Activated T-cell treated with anti-CD3 and anti-CD28 coated beads, Interleukin-2, amount 50 U/mL, for 48 hours (primary cell): ENCODE results near the gene IQCF2.
"Not testable (repeated sequence)": the region's sequence is repeated elsewhere in the genome, so short reads cannot be mapped to it uniquely, and the experiment has no call there.

Experiments
- DNase-seq, 2 experiments: peaks; one replicate each; pipeline ENCODE4 v3.0.0-alpha.2; 2020

IQCF2 gene

DNA sequence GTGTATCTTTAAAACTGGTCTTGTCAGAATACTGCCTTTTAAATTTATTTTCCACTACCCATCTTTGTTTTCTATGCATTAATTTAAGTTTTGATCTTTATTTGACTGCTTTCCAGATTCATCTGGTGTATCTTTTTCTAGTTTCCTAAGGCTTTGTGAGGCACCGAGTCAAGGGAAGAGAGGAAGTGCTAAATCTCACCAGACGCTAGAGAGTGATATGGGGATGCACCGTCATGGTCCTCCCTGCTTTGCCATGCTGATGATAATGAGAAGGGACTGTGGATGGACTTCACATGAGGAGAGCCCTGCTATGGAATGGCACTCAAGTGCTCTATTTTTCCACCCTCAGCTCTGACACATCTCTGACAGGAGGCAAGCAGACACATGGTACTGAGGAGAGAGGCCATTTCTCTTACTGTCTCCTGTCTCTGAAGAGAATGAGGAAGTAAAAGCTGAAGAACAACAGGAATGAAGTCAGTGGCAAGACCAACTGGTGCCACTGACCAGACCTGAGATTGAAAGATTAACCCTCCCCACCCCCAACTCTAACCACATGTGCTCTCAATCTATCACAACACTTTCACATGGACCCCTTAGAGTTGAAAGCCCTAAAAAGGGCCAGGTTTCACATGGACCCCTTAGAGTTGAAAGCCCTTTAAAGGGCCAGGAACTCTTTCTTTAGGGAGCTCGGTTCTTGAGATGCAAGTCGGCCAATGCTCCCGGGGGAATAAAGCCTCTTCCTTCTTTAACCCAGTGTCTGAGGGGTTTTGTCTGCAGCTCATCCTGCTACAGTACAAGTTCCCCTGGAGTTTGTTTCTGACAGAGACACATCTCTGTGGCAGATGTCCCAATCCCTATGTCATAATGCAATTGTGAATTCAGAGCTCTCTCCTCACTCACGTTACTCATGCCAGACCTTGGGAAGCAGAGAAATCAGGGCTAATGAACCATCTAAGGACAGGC lies at the start of gene IQCF2:
Gene IQCF2 (plus strand): TSS at position 913 of the 963 bp plus-strand sequence. CDS start 52 bp downstream, outside the sequence.
- no peak for DNase-seq

DNA sequence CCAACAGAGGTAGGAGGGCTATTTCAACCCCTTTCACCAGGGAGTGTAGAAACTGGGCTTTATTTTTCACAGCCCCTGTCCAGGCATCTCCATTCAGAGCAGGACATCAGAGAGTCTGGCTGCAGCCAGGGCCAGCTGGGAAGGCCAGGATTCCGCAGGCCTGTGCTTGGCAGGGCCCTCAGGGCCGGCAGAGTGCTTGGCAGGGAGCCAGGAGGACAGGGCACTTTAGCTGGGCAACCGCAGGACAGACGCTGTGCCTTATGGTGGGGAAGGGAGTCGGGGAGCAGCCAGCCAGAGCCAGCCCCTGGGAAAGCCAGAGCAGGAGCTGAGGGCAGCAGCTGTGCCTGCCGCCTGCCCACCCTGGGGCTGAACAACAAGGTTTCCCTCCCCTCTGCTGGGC lies 47.9 kb upstream of the IQCF2 start:
- no peak for DNase-seq

DNA sequence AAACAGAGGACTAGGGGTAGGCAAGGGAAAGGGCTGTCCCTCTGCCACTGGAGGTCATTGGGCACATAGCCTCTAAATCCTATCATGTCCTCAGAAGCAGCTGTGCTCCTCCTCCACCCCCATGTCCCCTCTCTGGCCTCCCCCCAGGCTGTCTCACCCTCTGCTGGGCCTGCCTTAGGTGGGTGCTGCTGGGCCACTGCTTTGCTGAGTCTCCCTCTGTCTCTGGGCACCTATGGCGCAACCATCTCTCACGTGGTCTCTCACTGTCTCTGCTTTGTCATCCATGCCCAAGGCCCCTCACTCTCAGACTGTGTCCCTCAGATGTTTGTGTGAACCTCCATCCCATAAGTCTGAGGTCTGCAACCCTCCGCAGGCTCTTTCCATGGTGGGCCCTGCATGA lies 47.4 kb upstream of the IQCF2 start:
- no peak for DNase-seq

DNA sequence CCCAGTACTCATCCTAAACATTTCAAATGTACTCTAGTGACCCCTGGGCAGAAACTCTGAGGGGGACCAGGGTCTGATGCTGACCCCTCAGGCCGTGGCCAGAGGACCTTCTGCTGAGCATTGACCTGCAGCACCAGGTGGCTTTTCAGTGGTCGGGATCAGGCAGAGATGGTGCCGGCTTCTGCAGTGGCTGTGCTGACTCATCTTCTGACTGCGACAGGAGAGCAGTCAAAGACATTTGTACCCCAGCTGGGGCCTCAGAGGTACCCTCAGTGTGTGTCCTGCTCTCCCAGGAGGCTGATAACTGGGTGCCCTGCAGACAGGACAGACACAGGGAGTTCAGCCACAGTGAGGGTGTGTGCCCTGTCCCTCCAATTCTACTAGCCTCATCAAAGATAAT lies 45.8 kb upstream of the IQCF2 start:
- DNase-seq, result no peak

DNA sequence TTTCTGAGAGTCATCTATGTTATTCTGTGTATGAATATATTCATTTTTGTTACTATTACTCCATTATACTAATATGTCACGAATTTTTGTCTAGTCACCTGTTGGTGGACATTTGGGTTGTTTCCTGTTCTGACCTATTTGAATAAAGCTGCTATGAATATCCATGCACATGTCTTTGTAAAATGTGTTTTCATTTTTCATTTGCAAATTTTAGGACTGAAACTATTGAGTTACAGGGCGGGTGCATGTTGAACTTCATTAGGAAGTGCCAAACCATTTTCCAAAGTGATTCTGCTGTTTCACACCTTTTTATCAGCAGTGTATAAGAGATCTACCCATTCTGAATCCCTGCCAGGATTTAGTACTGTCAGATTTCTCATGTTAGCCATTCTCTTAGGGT lies 44.7 kb upstream of the IQCF2 start:
- DNase-seq, result no peak

DNA sequence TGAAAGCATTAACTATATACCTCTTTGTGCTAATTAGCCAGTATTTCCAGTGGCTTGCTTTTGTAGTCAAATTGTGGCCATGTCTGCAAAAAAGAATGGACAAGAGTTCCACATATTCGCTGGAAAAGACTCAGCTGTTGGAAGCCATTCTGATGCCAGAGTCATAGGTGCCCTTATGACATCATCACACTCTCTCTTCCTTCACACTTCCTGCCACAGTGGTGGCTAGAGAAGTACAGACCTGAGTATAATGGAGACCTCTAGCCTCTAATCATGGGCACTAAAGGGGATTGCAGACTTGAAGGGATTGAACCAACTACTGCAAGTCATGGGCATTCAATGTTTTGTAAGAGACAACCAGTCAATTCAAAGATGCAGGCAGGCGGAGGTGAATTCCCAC lies 44.0 kb upstream of the IQCF2 start:
- DNase-seq, result no peak

DNA sequence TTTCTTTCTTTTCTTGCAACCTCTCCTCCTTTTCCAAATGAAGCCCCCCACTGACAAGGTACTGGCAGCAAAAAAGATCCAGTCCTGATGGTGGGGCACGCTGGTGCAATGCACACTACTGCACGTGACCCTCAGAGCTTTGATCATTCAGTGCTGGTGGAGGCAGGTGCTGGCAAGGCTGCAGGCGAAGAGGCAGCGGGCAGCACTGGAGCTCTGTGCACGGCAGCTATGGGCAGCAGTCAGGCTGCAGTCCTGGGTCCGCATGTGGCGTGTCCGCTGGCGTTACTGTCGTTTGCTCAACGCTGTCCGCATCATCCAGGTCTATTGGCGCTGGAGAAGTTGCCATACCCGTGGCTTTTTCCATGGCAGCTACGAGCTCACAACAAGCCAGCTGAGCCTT lies 42.3 kb upstream of the IQCF2 start:
- no peak for DNase-seq

DNA sequence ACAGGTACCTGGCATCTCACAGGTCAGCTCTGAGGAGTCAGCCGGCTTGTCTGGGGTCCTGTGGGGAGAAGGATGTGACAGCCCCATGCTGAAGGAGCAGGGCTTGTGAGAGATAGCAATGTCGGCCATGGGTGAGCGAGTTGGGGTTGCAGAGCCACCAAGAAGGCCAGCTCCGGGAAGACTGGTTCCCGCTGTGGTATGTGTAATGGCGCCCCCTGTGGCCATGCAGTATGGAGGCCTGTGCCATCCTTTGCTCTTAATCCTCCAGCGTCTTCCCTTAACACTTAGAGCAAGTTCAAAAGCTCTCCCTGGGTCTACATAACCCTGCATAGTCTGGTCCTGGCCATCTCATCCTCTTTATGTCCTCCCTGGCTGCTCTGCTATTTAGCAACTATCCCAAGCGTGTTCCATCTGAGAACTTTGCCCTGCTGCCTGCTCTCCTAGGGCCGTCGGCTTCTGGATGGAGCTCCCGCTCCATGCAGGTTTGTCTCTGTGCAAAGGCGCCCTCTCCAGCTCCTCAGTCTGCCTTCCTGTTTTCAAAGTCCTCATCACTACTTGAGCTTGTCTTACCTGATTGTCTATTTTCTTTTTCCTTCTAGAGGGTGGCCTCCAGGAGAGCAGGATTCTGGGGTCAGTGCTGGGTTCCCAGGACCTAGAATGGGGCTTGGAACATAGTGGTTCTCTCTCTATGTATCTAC lies 41.6 kb upstream of the IQCF2 start:
- peak; percentile 36 to 52 for DNase-seq

DNA sequence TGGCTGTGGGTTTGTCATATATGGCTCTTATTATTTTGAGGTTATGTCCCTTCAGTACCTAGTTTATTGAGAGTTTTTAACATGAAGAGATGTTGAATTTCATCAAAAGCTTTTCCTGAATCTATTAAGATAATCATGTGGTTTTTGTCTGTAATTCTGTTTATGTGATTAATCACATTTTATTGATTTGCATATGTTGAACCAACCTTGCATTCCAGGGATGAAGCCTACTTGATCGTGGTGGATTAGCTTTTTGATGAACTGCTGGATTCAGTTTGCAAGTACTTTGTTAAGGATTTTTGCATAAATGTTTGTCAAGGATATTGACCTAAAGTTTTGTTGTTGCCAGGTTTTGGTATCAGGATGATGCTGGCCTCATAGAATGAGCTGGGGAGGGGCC lies 33.1 kb upstream of the IQCF2 start:
- no peak for DNase-seq

DNA sequence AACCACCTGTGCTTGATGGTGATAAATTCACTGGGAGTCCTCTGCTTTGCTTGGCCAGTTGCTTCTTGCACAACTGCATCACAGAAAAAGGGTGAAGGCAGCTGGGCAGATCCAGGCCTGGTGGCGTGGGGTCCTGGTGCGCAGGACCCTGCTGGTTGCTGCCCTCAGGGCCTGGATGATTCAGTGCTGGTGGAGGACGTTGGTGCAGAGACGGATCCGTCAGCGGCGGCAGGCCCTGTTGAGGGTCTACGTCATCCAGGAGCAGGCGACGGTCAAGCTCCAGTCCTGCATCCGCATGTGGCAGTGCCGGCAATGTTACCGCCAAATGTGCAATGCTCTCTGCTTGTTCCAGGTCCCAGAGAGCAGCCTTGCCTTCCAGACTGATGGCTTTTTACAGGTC lies 31.1 kb upstream of the IQCF2 start:
- no peak for DNase-seq

DNA sequence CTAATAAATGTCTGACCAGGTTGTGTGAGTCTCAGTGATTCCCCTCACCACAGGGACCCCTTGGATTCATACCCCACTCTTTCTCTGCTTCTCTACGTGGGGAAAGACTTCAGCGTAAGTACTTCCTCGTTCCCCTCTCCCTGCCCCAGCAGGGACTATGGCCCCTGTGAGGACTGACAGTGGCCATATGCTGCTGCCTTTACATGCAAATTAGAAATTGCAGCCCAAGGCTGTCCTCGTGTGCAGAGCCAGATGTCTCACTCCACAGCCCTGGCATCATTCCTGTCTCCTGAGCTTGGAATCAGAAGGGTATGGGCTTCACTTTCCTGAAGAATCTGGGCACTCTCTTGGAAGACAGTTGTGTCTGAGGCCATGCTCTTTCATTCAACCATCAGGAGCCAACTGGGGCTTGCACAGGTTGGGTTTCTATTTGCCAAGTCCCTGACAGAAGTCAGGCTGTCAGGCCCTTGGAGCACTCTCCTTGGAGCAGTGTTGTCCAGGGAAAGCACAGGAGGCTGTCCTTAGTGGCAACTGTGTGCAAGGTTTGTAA lies 30.5 kb upstream of the IQCF2 start:
- no peak for DNase-seq

DNA sequence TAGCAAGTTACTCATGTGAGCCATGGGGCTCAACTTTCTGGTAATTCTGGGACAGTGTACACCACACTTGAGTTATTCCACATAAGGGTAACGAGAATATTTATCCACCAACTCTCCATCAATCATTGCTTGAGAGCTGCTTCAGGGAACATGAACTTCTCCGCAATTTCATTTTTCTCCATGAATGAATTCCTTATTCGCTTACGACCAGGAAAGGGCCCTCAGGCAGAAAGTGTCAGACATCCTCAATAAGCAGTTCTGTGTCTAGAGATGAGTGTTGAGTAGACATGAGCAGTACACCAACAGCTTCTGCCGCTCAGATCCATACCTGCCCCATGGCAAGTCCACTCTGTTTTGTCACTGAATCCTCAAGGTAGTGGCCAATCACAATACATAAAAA lies 24.8 kb upstream of the IQCF2 start:
- DNase-seq, result no peak

DNA sequence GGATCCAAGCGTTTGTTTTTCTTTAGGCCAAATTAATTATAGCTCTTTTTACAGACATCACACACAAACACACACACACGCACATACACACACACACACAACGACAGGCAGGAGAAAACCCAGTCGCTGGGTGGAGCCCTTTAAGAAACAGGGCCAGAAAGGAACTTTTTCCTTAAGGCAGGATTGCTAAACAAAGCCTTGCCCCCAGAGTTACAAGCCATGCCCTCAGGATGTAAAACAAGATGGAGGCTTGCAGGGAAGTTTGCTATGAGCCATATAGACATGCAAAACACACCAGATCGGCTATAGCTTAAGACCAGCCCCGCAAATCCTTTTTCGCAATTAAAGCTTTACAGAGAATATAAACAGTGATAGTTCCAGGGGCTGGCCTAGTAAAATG lies 16.3 kb upstream of the IQCF2 start:
- no peak for DNase-seq

DNA sequence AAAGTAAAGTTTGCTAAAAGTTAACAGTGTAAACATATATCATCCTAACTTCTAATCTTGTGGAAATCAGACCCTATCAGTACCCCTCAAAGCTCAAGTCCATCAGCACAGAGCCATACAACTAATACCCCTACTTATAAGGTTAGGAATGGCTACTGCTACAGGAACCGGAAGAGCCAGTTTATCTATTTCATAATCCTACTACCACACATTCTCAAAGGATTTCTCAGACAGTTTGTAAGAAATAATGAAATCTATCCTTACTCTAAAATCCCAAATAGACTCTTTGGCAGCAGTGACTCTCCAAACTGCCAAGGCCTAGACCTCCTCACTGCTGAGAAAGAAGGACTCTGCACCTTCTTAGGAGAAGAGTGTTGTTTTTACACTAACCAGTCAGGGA lies 6.0 kb upstream of the IQCF2 start:
- DNase-seq, result not testable (repeated sequence)

DNA sequence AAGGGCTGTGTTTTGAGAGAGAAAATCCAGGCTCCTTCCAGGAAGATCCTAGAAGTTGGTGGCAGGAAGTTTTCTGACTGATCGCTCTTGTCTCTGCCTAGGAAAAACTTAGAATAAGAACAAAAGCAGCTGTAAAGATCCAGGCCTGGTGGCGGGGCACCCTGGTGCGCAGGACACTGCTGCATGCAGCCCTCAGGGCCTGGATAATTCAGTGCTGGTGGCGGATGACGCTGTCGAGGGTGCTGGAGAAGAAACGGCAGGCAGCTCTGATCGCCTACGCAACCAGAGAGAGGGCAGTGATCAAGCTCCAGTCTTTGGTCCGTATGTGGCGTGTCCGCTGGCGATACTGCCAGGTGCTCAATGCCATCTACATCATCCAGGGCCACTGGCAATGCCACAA lies 1.5 kb downstream of the IQCF2 start:
- no peak for DNase-seq

DNA sequence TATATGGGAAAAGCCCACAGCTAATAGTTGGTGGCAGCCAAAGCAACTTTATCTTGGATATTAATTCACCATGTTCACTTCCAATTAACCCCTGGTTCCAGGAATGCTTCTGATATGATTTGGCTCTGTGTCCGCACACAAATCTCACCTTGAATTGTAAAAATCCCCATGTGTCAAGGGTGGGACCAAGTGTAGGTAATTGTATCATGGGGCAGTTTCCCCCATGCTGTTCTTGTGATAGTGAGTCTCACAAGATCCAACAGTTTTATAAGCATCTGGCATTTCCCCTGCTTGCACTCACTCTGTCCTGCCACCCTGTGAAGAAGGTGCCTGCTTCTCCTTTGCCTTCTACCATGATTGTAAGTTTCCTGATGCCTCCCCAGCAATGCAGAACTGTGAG lies 7.5 kb downstream of the IQCF2 start:
- not testable (repeated sequence) for DNase-seq

DNA sequence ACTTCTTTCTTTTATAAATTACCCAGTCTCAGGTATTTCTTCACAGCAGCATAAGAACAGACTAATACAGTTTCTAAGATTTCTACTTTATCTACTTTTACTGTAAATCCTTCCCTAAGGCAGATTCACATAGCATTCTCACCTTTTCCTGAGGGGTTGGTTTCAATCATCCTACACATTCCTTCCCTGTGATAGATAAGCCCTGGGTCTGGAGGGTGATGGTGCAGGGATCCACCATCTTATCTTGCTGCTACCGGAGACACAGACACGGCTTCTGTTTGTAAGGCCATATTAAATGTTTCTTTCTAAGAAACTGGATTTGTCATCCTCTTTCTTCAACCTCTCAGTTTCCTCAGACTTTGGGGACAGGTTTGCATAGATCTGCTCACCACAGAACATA lies 7.9 kb downstream of the IQCF2 start:
- DNase-seq, result no peak

DNA sequence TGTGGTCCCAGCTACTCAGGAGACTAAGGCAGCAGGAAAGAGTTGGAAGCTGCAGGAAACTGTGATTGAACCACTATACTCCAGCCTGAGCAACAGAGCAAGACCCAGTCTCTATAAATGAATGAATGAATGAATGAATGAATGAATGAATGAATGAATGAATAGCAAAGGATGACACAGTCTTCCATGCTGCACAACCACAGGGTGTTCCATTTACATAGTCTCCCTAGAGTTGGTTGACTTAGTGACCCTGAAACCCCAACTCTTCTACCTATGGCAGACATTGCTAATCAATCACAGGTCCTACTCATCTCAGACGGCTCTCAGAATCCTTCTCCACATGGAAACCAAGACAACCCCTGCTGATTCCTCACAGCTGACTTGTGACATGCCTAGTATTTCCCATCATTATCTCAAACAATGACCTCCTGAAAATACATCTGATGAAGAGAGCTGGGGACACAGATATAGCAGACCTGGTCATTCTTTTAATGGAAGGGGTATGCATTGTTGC lies 11.9 kb downstream of the IQCF2 start:
- no peak for DNase-seq

DNA sequence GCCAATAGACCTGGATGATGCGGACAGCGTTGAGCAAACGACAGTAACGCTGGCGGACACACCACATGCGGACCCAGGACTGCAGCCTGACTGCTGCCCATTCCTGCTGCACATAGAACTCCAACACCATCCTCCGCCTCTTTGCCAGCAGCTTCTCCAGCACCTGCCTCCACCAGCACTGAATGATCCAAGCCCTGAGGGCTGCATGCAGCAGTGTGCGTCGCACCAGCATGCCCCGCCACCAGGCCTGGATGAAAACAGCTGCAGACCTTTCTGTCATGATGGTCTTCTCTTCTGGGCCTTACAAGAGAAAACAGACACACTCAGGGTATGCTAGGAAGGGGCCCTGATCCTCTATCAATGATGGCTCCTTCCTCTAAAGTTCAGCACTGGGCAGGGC lies 12.5 kb downstream of the IQCF2 start:
- DNase-seq, result no peak

DNA sequence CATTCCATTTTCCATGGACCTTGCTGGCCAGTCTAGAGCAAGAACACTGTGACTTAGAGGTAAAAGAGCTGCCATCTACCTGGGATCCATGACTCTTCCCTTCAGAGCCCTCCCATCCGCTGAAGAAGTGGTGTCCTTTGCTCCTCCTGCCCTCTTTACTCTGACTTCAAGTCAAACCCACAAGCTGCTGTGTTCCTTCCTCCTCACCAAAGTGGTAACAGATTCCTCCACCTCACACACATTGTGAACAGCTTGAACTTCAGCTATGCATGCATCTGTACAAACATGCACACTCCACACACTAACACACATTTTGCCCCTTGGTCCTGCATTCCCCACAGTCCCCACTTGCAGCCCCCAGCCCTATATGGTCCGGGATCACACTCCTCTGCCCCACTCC lies 13.0 kb downstream of the IQCF2 start:
- no peak for DNase-seq

DNA sequence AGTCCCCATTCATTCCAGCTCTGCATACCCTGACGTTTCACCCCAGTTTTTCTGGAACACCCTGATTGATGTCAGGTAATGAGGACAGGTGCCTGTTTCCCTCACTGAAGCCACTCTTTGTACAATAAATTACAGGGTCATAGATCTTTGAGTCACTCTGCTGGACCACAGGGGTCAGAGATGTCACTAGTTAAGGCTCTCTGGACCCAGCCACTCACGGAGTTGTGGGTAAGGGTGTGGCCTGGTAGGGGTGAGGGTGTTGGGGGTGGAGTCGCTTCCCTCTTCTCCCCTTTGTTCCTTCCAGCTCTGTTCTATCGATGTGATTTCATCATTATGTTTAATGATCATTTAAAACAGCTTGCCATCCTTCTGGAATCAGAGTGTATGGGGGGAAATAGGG lies 13.5 kb downstream of the IQCF2 start:
- no peak for DNase-seq

DNA sequence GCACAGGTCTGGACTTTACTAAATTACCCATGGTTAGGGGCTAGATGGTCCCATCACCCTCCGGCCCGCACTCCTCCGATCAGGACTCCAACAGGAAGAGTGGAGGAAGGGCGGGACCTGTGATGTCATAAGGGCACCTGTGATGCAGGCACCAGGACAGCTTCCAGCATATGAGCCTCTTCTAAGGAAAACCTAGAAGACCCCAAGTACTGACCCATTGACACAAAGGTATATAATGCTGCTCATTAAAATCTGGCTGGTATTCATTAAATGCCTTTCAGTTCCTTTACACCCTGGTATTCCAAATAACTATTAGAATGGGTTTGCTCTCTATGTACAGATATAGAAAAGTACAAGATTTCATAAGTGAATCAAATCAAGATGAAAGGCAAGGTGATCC lies 14.1 kb downstream of the IQCF2 start, which contains the start of gene IQCF5:
Gene IQCF5 (minus strand): TSS at position 101 of the 400 bp plus-strand sequence. CDS start 70 bp downstream, at position 31.
- no peak for DNase-seq

DNA sequence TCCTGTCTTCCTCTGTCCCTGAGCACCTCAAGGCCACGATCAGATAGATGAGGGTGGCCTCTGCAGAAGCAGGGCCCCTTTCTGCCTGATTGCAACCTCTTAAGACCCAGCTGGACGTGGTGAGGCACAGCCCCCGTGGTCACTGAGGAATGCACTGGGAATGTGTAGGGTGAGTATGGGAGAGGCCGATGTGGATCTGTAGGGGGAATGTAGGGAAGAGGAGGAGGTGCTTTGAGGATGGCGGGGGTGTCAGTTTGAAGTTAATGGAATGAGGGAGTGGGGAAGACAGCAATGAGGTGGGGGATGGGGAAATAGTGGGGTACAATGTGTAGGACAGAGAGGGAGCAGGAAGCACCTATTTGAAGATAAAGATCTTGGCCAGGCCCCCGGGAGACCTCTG lies 14.8 kb downstream of the IQCF2 start:
- no peak for DNase-seq

DNA sequence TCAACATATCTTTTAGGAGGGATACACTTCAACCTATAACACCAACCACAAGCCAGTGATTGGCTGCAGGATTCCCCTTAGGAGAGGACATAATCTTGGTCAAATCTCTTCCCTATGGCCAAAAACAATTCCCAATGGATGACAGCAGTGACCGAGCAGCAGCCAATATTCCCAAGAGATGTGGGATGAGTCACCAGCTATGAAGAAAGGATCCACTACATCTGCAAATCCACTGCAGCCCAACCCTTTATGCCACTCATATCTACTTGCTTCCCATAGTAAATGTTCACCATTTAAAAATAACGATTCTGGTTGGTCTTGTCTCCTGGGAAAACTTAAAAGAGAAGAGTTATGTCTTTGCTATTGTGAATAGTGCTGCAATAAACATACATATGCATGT lies 18.5 kb downstream of the IQCF2 start:
- DNase-seq, result no peak
